Measurements from ENCODE around the gene ARPC4. TPM values are rescaled to one million over a fixed set of nuclear protein-coding genes. Genes with fewer than 3 reads are reported as not detected.

ARPC4 gene
- total and polyA plus RNA-seq, 2 of the 13 experiments (the other 11 are each of a cell fraction or from before 2014, with no cell fraction given): 30.1 to 83.6 TPM

DNA sequence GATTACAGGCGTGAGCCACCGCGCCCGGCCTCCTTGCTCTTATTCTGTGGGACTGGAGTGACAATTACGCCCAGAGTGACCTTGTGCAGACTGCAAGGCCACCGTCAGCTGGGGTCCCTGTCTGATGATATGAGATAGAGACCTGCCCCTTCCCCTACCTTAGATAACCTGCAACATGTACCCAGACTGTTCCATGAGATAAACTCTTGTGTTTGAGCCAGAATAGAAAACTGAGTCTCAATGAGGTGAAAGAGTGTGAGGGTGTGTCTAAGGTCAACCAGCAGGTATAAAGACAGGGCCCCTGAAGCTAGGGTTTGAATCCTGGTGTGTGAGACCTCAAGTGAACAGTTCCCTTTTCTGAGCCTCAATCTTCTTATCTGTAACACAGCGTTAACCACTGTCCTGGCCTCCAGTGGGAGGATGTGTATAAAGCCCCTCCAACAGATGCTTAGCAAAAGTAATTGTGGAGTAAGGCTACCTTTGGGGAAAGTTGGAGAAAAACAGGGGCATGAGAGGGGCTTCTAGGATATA is 6.6 kb upstream of the ARPC4 start (continued):
- TF ChIP-seq, protein P1, sequence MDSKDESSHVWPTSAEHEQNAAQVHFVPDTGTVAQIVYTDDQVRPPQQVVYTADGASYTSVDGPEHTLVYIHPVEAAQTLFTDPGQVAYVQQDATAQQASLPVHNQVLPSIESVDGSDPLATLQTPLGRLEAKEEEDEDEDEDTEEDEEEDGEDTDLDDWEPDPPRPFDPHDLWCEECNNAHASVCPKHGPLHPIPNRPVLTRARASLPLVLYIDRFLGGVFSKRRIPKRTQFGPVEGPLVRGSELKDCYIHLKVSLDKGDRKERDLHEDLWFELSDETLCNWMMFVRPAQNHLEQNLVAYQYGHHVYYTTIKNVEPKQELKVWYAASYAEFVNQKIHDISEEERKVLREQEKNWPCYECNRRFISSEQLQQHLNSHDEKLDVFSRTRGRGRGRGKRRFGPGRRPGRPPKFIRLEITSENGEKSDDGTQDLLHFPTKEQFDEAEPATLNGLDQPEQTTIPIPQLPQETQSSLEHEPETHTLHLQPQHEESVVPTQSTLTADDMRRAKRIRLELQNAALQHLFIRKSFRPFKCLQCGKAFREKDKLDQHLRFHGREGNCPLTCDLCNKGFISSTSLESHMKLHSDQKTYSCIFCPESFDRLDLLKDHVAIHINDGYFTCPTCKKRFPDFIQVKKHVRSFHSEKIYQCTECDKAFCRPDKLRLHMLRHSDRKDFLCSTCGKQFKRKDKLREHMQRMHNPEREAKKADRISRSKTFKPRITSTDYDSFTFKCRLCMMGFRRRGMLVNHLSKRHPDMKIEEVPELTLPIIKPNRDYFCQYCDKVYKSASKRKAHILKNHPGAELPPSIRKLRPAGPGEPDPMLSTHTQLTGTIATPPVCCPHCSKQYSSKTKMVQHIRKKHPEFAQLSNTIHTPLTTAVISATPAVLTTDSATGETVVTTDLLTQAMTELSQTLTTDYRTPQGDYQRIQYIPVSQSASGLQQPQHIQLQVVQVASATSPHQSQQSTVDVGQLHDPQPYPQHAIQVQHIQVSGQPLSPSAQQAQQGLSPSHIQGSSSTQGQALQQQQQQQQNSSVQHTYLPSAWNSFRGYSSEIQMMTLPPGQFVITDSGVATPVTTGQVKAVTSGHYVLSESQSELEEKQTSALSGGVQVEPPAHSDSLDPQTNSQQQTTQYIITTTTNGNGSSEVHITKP (CRISPR knock-in tag; IDR thresholded peaks at IDR 0.05; ENCODE audit: low read depth): no peak
- no peak for TF ChIP-seq MED8 (CRISPR knock-in tag; IDR thresholded peaks at IDR 0.05; ENCODE audit: insufficient replicate concordance)
- TF ChIP-seq BORCS8-MEF2B (CRISPR knock-in tag; IDR thresholded peaks at IDR 0.05): no peak
- TF ChIP-seq, protein P2, sequence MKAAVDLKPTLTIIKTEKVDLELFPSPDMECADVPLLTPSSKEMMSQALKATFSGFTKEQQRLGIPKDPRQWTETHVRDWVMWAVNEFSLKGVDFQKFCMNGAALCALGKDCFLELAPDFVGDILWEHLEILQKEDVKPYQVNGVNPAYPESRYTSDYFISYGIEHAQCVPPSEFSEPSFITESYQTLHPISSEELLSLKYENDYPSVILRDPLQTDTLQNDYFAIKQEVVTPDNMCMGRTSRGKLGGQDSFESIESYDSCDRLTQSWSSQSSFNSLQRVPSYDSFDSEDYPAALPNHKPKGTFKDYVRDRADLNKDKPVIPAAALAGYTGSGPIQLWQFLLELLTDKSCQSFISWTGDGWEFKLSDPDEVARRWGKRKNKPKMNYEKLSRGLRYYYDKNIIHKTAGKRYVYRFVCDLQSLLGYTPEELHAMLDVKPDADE (CRISPR knock-in tag; IDR thresholded peaks at IDR 0.05): no peak
- no peak for TF ChIP-seq TBP (CRISPR knock-in tag; IDR thresholded peaks at IDR 0.05)

DNA sequence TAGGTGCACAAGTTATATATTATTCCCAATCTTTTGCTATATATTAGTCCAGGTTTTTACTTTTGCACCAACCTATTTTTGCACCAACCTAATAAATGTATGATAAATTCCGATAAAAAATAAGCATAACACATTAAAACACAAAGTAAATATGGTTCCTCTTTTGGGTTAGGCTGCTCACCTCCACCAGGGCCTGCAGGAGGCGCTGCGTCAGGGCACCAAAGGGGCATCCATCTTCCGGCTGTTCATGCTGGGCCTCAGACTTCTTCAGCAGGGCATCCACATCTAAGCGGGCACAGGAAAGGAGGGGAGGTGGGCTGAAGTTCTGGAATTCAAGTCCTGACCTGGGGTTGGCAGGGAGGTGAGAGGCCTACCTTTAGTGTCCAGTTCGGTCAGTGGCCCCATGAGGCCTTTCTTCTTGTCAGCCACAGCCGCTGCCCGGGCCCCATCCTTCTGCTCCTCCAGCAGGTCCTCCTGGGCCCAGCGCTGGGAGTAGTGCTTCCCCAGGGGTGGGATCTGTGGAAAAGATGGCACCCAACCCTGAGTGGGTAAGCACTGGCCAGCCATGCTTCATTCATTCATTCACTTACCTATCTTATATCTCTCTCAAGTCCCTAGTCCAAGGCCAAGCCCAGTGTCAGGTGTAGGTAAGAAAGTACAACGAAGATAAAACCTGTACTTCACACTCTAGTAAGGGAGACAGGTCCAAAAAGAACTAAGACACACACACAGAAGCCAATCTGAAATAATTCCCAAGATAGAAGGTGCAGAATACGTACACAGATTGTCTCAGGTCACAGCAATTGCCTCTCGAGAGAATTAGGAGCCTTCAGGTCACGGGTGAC is 5.8 kb upstream of the ARPC4 start:
- Histone ChIP-seq H4K20me1 (ENCODE audit: insufficient read depth, low read length) (no peaks in the 10 kb centered on the region), H3K27me3 (ENCODE audit: control insufficient read depth in 1 of 2, insufficient read depth in 2 of 2, low read length in 2 of 2) (no peaks in the 10 kb centered on the region), H3K9me3 (ENCODE audit: low read length) (no peaks in the 10 kb centered on the region), H3K27ac (ENCODE audit: extremely low read length, insufficient read depth, low read length) (no peak overlapping the region), H2AFZ (ENCODE audit: low read length) (no peak overlapping the region), H3K36me3 (replicated peaks in 1 of 2; ENCODE audit: control insufficient read depth in 1 of 2, insufficient read depth in 2 of 2, low read length in 2 of 2) (peaks cover 15 to 62% of the 10 kb centered on the region in 2 experiments), H3K9ac (ENCODE audit: insufficient read depth, low read depth, low read length) (no peak overlapping the region), H3K4me3 (replicated peaks in 1 of 3; ENCODE audit: insufficient read depth in 1 of 3, low read depth in 2 of 3, low read length in 3 of 3) (no peak overlapping the region), H3K4me1 (ENCODE audit: insufficient read depth, low read length) (peaks cover 21% of the 10 kb centered on the region), H3K79me2 (ENCODE audit: insufficient read depth, low read length) (peaks cover 7% of the 10 kb centered on the region), H3K4me2 (ENCODE audit: low read depth, low read length) (no peak overlapping the region)
- WGBS (ENCODE audit: low lambda C conversion rate): 90% methylated on average over 13 of the region's 13 CpGs
- ATAC-seq: no peak; the same call in 1 of the 3 replicates
- no peak for FAIRE-seq
- ChIA-PET POLR2A (no interaction called here), CTCF (ENCODE audit: low intra/inter-chr PET ratio, low total read pairs) (no interaction called here)
- no peak for TF ChIP-seq ZNF570 (CRISPR knock-in tag; IDR thresholded peaks at IDR 0.05; ENCODE audit: borderline replicate concordance)
- TF ChIP-seq, protein P3, sequence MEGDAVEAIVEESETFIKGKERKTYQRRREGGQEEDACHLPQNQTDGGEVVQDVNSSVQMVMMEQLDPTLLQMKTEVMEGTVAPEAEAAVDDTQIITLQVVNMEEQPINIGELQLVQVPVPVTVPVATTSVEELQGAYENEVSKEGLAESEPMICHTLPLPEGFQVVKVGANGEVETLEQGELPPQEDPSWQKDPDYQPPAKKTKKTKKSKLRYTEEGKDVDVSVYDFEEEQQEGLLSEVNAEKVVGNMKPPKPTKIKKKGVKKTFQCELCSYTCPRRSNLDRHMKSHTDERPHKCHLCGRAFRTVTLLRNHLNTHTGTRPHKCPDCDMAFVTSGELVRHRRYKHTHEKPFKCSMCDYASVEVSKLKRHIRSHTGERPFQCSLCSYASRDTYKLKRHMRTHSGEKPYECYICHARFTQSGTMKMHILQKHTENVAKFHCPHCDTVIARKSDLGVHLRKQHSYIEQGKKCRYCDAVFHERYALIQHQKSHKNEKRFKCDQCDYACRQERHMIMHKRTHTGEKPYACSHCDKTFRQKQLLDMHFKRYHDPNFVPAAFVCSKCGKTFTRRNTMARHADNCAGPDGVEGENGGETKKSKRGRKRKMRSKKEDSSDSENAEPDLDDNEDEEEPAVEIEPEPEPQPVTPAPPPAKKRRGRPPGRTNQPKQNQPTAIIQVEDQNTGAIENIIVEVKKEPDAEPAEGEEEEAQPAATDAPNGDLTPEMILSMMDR (CRISPR knock-in tag; IDR thresholded peaks at IDR 0.05): peak; percentile 37; the same call in 1 of the 2 replicates
- no peak for DNase-seq (ENCODE audit: low spot score)
- in situ Hi-C loops (cut with HindIII; ENCODE audit: extremely low pct_ligation_motif_present, low pct_unique_long_range_greater_than_20kb) (no loop called here), intact Hi-C loops (cut with micrococcal nuclease; ENCODE audit: unreplicated experiment) (no loop called here)
- no TSS peak for BruUV-seq (replicated peaks)

Measured in HepG2 (cell line).